ENCODE data around the gene TEX11. TPM values are rescaled to one million over a fixed set of nuclear protein-coding genes. Genes with fewer than 3 reads are reported as not detected.

TEX11 gene
- total and polyA plus RNA-seq, 10 of the 15 experiments (the other 5 are each of a cell fraction or from before 2014, with no cell fraction given): not detected

- no peak for TF ChIP-seq NKRF (conservative IDR thresholded peaks at IDR 0.05)
- TF ChIP-seq YY1 (IDR thresholded peaks at IDR 0.05; ENCODE audit: low read depth, low read length): no peak
These were observed 359.1 kb downstream of the TEX11 start (continued) for GRCh38 chrX:70549429-70549828.

- H3K79me2 ChIP-seq (ENCODE audit: control insufficient read depth, insufficient read depth, low read length): no peaks in the 10 kb centered on the region
- FAIRE-seq: no peak
- POLR2A ChIA-PET: no interaction called here
These were observed 373.3 kb downstream of the TEX11 start for GRCh38 chrX:70535198-70535597.

More at GRCh38 chrX:70535198-70535597, 373.3 kb downstream of the TEX11 start:
- TF ChIP-seq BMI1 (IDR thresholded peaks at IDR 0.05; ENCODE audit: borderline replicate concordance) (no peak), GABPA (IDR thresholded peaks at IDR 0.05; ENCODE audit: low read depth) (no peak)
- no TSS peak for BruUV-seq (replicated peaks)
- RAD21 ChIA-PET (ENCODE audit: unreplicated experiment): interaction anchor here (0.9 kb wide), 1 partner anchor 130 kb away, joined by 3 read pairs; no protein-coding TSS in a partner anchor
- Histone ChIP-seq H3K4me1 (ENCODE audit: control insufficient read depth, insufficient read depth, low read length) (no peaks in the 10 kb centered on the region), H3K4me2 (ENCODE audit: control insufficient read depth, insufficient read depth) (no peak overlapping the region), H2AFZ (ENCODE audit: control insufficient read depth, low read depth, low read length) (no peak overlapping the region), H3K4me3 (no peak overlapping the region), H3K36me3 (ENCODE audit: control insufficient read depth in 2 of 2, insufficient read depth in 2 of 2, low read length in 1 of 2) (no peaks in the 10 kb centered on the region), H3K9me3 (replicated peaks; ENCODE audit: control insufficient read depth, insufficient read depth, low read length) (no peaks in the 10 kb centered on the region), H3K9ac (ENCODE audit: control insufficient read depth, insufficient read depth, low read length) (no peak overlapping the region), H4K20me1 (ENCODE audit: control insufficient read depth, insufficient read depth) (no peaks in the 10 kb centered on the region), H3K27me3 (replicated peaks in 1 of 2; ENCODE audit: control insufficient read depth in 2 of 2, insufficient read depth in 2 of 2, low read length in 1 of 2) (no peaks in the 10 kb centered on the region), H3K27ac (ENCODE audit: control insufficient read depth, insufficient read depth) (no peak overlapping the region)
- SMC1A ChIA-PET (ENCODE audit: uncharacterized antibody, unreplicated experiment): no interaction called here
- ATAC-seq: no peak
- intact Hi-C loops (cut with micrococcal nuclease; ENCODE audit: unreplicated experiment) (no loop called here), in situ Hi-C loops (cut with MboI) (no loop called here)
- CTCF ChIA-PET: interaction anchor here (1.2 kb wide), 2 partner anchors 10 to 15 kb away, joined by 3 read pairs; no protein-coding TSS in a partner anchor
- WGBS (ENCODE audit: insufficient coverage, insufficient replicate concordance, low lambda C conversion rate, missing lambda C conversion rate): 6% methylated on average over 1 of the region's 1 CpG
- no peak for DNase-seq (ENCODE audit: low read depth, low spot score)

All from GM12878 (cell line).